ENCODE results near the gene GEMIN5. TPM values are rescaled to one million over a fixed set of nuclear protein-coding genes. Genes with fewer than 3 reads are reported as not detected.

Gene GEMIN5
- total RNA-seq, 1 experiment from 2014 or later, result 50.6 TPM

DNA sequence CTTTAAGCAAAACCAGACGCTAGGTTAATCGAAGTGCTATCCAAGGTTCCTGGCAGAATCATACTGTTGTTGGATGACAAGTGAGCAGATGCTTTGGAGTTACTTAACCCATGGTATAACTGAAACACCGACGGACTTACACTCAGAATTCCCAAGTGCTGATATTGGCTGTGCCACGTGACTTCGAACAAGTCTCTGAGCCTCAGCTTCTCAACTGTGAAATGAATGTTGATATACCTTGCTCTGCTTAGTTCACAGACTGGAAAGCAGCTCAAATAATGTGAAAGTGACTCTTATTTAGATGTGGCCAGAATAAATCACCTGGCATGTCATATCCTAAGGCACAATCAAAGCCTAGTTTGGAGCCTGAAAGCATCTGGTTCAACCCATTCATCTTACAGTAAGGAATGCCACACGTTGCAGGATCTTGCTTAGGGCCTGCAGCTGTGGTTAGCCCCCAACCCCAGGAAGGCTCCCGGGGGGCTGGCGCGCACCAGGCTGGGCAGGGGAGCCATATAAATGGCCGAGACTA is 759 bp downstream of the GEMIN5 start:
- CTCF ChIA-PET, result interaction anchor here (1.0 kb wide), 1 partner anchor 35 kb away, joined by 3 read pairs; no protein-coding TSS in a partner anchor
- BruUV-seq (replicated peaks), result no TSS peak
- Histone ChIP-seq H3K4me1 (ENCODE audit: insufficient read depth, low read length, poor library complexity, severe bottlenecking) (peaks cover 10% of the 10 kb centered on the region), H3K27me3 (replicated peaks; ENCODE audit: insufficient read depth, low read depth, low read length, poor library complexity) (no peaks in the 10 kb centered on the region), H3K27ac (ENCODE audit: low read depth, low read length, poor library complexity, severe bottlenecking) (peak overlapping the region; percentile 88), H3K36me3 (ENCODE audit: insufficient read depth, low read length, poor library complexity, severe bottlenecking) (peaks cover 13% of the 10 kb centered on the region), H3K4me3 (ENCODE audit: low read depth, low read length, poor library complexity, severe bottlenecking) (peak overlapping the region; percentile 98), H3K9me3 (ENCODE audit: low read depth, low read length, poor library complexity, severe bottlenecking) (no peaks in the 10 kb centered on the region)
- POLR2A ChIA-PET (ENCODE audit: low non-redundant PET), result no interaction called here
- TF ChIP-seq, protein P1, sequence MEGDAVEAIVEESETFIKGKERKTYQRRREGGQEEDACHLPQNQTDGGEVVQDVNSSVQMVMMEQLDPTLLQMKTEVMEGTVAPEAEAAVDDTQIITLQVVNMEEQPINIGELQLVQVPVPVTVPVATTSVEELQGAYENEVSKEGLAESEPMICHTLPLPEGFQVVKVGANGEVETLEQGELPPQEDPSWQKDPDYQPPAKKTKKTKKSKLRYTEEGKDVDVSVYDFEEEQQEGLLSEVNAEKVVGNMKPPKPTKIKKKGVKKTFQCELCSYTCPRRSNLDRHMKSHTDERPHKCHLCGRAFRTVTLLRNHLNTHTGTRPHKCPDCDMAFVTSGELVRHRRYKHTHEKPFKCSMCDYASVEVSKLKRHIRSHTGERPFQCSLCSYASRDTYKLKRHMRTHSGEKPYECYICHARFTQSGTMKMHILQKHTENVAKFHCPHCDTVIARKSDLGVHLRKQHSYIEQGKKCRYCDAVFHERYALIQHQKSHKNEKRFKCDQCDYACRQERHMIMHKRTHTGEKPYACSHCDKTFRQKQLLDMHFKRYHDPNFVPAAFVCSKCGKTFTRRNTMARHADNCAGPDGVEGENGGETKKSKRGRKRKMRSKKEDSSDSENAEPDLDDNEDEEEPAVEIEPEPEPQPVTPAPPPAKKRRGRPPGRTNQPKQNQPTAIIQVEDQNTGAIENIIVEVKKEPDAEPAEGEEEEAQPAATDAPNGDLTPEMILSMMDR (conservative IDR thresholded peaks at IDR 0.05; ENCODE audit: low read depth, low read length), result no peak
- no peak for TF ChIP-seq EZH2 (IDR thresholded peaks at IDR 0.05; ENCODE audit: borderline replicate concordance, low read depth, low read length, poor library complexity, severe bottlenecking)
- DNase-seq (ENCODE audit: low spot score), result no peak
- intact Hi-C loops (cut with micrococcal nuclease; ENCODE audit: unreplicated experiment), result no loop called here

DNA sequence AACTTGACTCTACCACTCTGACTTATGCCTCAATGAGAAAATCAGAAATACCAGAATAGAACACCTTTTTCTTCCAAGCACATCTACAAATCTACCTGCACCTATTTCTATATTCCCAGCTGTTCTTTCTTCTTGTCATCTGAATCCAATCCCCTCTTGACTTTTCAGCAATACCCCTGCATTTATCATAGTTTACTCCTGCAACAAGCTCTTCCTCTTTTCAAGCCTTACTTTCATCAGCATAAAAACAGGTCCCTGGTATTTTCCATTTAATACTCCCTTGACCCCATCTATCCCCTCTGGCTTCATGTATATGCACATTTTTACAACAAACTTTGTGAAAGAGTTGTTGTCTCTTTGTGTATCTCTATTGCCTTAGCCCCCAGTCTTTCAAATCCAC is 3.1 kb downstream of the GEMIN5 start:
- ChIA-PET CTCF (no interaction called here), POLR2A (ENCODE audit: low non-redundant PET) (no interaction called here)
- intact Hi-C loops (cut with micrococcal nuclease; ENCODE audit: unreplicated experiment), result no loop called here
- no peak overlapping the region for H3K4me3 ChIP-seq (ENCODE audit: low read depth, low read length, poor library complexity, severe bottlenecking)
- no peak overlapping the region for H3K27ac ChIP-seq (ENCODE audit: low read depth, low read length, poor library complexity, severe bottlenecking)
- BruUV-seq (replicated peaks), result no TSS peak
- no peaks in the 10 kb centered on the region for H3K27me3 ChIP-seq (replicated peaks; ENCODE audit: insufficient read depth, low read depth, low read length, poor library complexity)
- peaks cover 10% of the 10 kb centered on the region for H3K4me1 ChIP-seq (ENCODE audit: insufficient read depth, low read length, poor library complexity, severe bottlenecking)
- peaks cover 34% of the 10 kb centered on the region for H3K36me3 ChIP-seq (ENCODE audit: insufficient read depth, low read length, poor library complexity, severe bottlenecking)
- H3K9me3 ChIP-seq (ENCODE audit: low read depth, low read length, poor library complexity, severe bottlenecking), result no peaks in the 10 kb centered on the region
- DNase-seq (ENCODE audit: low spot score), result no peak
- TF ChIP-seq, protein P1 (conservative IDR thresholded peaks at IDR 0.05; ENCODE audit: low read depth, low read length), result no peak
- TF ChIP-seq EZH2 (IDR thresholded peaks at IDR 0.05; ENCODE audit: borderline replicate concordance, low read depth, low read length, poor library complexity, severe bottlenecking), result no peak

DNA sequence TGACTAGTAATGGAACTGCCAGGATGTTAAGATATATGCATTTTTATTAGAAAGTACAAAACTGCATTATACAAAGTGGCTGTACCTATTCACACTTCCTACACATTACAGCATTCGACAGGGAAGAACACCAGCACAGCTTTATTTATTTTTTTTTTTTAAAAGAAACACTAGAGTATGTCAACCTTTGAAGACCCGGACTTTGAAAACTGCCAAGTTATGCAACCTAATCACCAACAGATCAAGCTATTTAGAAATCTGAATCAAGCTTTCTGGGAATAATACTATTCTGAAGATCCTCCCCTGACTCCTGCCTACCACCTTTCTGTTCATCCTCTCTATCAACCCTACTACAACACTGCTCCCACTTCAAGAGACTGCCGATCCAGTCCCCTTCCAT is 4.5 kb downstream of the GEMIN5 start:
- peaks cover 39% of the 10 kb centered on the region for H3K36me3 ChIP-seq (ENCODE audit: insufficient read depth, low read length, poor library complexity, severe bottlenecking)
- ChIA-PET POLR2A (ENCODE audit: low non-redundant PET) (no interaction called here), CTCF (no interaction called here)
- no peak overlapping the region for H3K4me3 ChIP-seq (ENCODE audit: low read depth, low read length, poor library complexity, severe bottlenecking)
- TF ChIP-seq EZH2 (IDR thresholded peaks at IDR 0.05; ENCODE audit: borderline replicate concordance, low read depth, low read length, poor library complexity, severe bottlenecking), result no peak
- TF ChIP-seq, protein P1 (conservative IDR thresholded peaks at IDR 0.05; ENCODE audit: low read depth, low read length), result no peak
- no peak for DNase-seq (ENCODE audit: low spot score)
- no peak overlapping the region for H3K27ac ChIP-seq (ENCODE audit: low read depth, low read length, poor library complexity, severe bottlenecking)
- no TSS peak for BruUV-seq (replicated peaks)
- no peaks in the 10 kb centered on the region for H3K27me3 ChIP-seq (replicated peaks; ENCODE audit: insufficient read depth, low read depth, low read length, poor library complexity)
- intact Hi-C loops (cut with micrococcal nuclease; ENCODE audit: unreplicated experiment), result no loop called here
- no peaks in the 10 kb centered on the region for H3K9me3 ChIP-seq (ENCODE audit: low read depth, low read length, poor library complexity, severe bottlenecking)
- peaks cover 10% of the 10 kb centered on the region for H3K4me1 ChIP-seq (ENCODE audit: insufficient read depth, low read length, poor library complexity, severe bottlenecking)
